GM23248 (cell line): ENCODE results near the gene MSX1. TPM values are rescaled to one million over a fixed set of nuclear protein-coding genes. Genes with fewer than 3 reads are reported as not detected.

Experiments used
- DNase-seq: peaks from one replicate; pipeline ENCODE4 v3.0.0-alpha.2; 2015
- H2AFZ ChIP-seq: fragments of 200-600 bp; sonication (generic); 2 replicates; pipeline ENCODE4 v1.6.1; 2016; ENCODE audit warnings: antibody characterized with exemption
- H3F3A ChIP-seq: fragments of 200-600 bp; sonication (generic); 2 replicates; pipeline ENCODE4 v1.6.1; 2016; ENCODE audit warnings: mild to moderate bottlenecking, antibody characterized with exemption, mixed run types; ENCODE audit not compliant: insufficient read depth
- H3K27ac ChIP-seq: fragments of 200-600 bp; sonication (generic); 2 replicates; pipeline ENCODE4 v1.5.1; 2016; ENCODE audit warnings: mild to moderate bottlenecking
- H3K27me3 ChIP-seq: fragments of 200-600 bp; sonication (generic); replicated peaks from 2 replicates; pipeline ENCODE4 v1.6.1; 2016; ENCODE audit warnings: mild to moderate bottlenecking; ENCODE audit not compliant: insufficient read depth
- H3K36me3 ChIP-seq: fragments of 200-600 bp; sonication (generic); 2 replicates; pipeline ENCODE4 v1.6.1; 2016; ENCODE audit warnings: low read depth, mild to moderate bottlenecking
- H3K4me1 ChIP-seq: fragments of 200-600 bp; sonication (generic); 2 replicates; pipeline ENCODE4 v1.6.1; 2016; ENCODE audit warnings: mild to moderate bottlenecking; ENCODE audit not compliant: insufficient read depth
- H3K4me2 ChIP-seq: fragments of 200-600 bp; sonication (generic); one replicate; pipeline ENCODE4 v1.6.1; 2016; ENCODE audit warnings: mild to moderate bottlenecking; ENCODE audit not compliant: unreplicated experiment
- H3K4me3 ChIP-seq: fragments of 200-600 bp; sonication (generic); 2 replicates; pipeline ENCODE4 v1.5.1; 2016; ENCODE audit warnings: mild to moderate bottlenecking
- H3K79me2 ChIP-seq: fragments of 200-600 bp; sonication (generic); 2 replicates; pipeline ENCODE4 v1.6.1; 2016; ENCODE audit warnings: mild to moderate bottlenecking; ENCODE audit not compliant: insufficient read depth
- H3K9ac ChIP-seq: fragments of 200-600 bp; sonication (generic); 2 replicates; pipeline ENCODE4 v1.6.1; 2016; ENCODE audit warnings: mild to moderate bottlenecking
- H3K9me2 ChIP-seq: fragments of 200-600 bp; sonication (generic); 2 replicates; pipeline ENCODE4 v1.6.1; 2016; ENCODE audit warnings: mixed run types, mild to moderate bottlenecking, moderate library complexity; ENCODE audit not compliant: insufficient read depth
- H3K9me3 ChIP-seq: fragments of 200-600 bp; sonication (generic); one replicate; pipeline ENCODE4 v1.6.1; 2017; ENCODE audit warnings: low read depth
- H4K20me1 ChIP-seq: fragments of 200-600 bp; sonication (generic); 2 replicates; pipeline ENCODE4 v1.6.0; 2016; ENCODE audit not compliant: insufficient read depth
- EZH2 ChIP-seq: fragments of 200-600 bp; sonication (generic); IDR thresholded peaks from 2 replicates; pipeline ENCODE4 v1.6.1; 2018; ENCODE audit warnings: antibody characterized with exemption, mild to moderate bottlenecking; ENCODE audit not compliant: insufficient read depth, poor library complexity, severe bottlenecking
- EZH2phosphoT487 ChIP-seq: fragments of 200-600 bp; sonication (generic); IDR thresholded peaks from 2 replicates; pipeline ENCODE4 v1.6.1; 2018; ENCODE audit warnings: antibody characterized with exemption, moderate library complexity, mild to moderate bottlenecking, low read depth; ENCODE audit not compliant: insufficient read depth
- WGBS, 2 experiments: methylation state at CpG; one replicate each; pipeline ENCODE4 v1.1.6; 2015 to 2017; ENCODE audit warnings: low lambda C conversion rate in 2 of 2, low coverage in 1 of 2; ENCODE audit errors: missing lambda C conversion rate in 2 of 2; 5-methylcytosine and 5-hydroxymethylcytosine counted together
- in situ Hi-C: fragments of 300-500 bp; cut with MboI; formaldehyde crosslinking; loops from 2 replicates; pipeline ENCODE4 v1.15.0; 2020
- polyA plus RNA-seq: library from polyadenylated mRNA; unstranded; fragments of >200 nt; fragmentation: Nextera tagmentation; extraction: Ambion mirVana; gene quantifications from 2 replicates; pipeline ENCODE4 v1.2.1, GENCODE V29; 2016
- total RNA-seq: library from RNA; depleted of rRNA; stranded (reverse); fragments of >200 nt; shearing (Covaris generic); gene quantifications from 2 replicates; pipeline ENCODE4 v1.2.3, GENCODE V29; 2014

MSX1 gene
- total and polyA plus RNA-seq, 2 experiments from 2014 or later: 17.2 to 32.1 TPM

DNA sequence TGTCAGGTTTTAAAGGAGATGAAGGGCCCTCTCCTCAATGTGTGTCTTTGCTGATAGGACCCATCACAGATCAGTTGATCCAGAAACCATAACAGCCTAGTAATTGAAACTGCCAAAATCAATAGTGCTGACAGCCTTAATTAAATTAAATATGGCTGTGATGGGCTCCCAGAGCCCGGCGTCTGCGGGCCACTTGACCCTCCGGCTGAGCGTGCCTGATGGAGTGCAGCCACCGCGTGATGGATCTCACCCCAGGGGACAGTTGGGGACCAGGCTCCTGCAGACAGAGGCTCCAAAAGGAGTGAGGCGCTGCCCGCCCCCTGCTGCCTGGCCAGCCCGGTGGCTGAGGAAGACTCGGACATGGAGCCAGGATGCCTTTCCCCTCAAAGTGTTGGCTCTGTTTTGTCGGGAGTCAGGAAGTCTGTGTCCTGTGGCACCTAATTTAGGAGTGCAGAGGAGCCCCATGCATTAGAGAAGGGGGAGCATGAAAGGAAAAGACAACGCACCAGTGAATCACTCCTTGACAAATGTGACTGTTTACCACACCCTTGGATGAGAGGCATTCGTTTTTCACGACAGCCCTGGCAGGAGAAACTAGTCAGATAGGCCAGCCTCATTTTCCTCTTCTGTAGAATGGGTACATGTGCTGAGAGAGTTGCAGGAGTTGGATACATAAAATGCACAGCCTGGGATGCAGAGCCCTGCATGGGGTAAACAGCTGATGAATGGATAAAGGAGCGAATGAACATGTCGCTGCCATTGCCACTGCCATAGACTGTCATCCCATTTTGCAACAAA, 40.9 kb upstream of the MSX1 start:
- Histone ChIP-seq H2AFZ (no peak overlapping the region), H3F3A (no peaks in the 10 kb centered on the region), H3K79me2 (no peaks in the 10 kb centered on the region), H3K27ac (no peak overlapping the region), H3K4me1 (no peaks in the 10 kb centered on the region), H3K9me3 (no peaks in the 10 kb centered on the region), H3K4me2 (no peak overlapping the region), H3K4me3 (no peak overlapping the region), H3K9ac (no peak overlapping the region), H3K27me3 (peaks cover 2% of the 10 kb centered on the region; the same call in 1 of the 2 replicates), H3K9me2 (no peaks in the 10 kb centered on the region), H4K20me1 (no peaks in the 10 kb centered on the region), H3K36me3 (no peaks in the 10 kb centered on the region)
- TF ChIP-seq EZH2phosphoT487 (no peak), EZH2 (no peak)
- in situ Hi-C loops: no loop called here
- 20 to 25% methylated on average over 16 to 17 of the region's 17 CpGs for WGBS, 2 experiments
- DNase-seq: peak; percentile 27

GRCh38 chr4:4819213-4819606, 40.3 kb upstream of the MSX1 start:
- H3F3A ChIP-seq: no peaks in the 10 kb centered on the region
- in situ Hi-C loops: no loop called here
- H3K9ac ChIP-seq: no peak overlapping the region
- no peak for DNase-seq
- TF ChIP-seq EZH2phosphoT487: no peak
- TF ChIP-seq EZH2: no peak
- H3K79me2 ChIP-seq: no peaks in the 10 kb centered on the region
- no peaks in the 10 kb centered on the region for H3K27me3 ChIP-seq
- WGBS, 2 experiments: 84 to 89% methylated on average over 5 of the region's 5 CpGs
- H2AFZ ChIP-seq: no peak overlapping the region
- no peaks in the 10 kb centered on the region for H3K36me3 ChIP-seq
- H3K4me1 ChIP-seq: no peaks in the 10 kb centered on the region
- H3K9me3 ChIP-seq: no peaks in the 10 kb centered on the region
- no peaks in the 10 kb centered on the region for H4K20me1 ChIP-seq
- no peak overlapping the region for H3K4me3 ChIP-seq
- no peak overlapping the region for H3K27ac ChIP-seq
- no peak overlapping the region for H3K4me2 ChIP-seq
- no peaks in the 10 kb centered on the region for H3K9me2 ChIP-seq

GRCh38 chr4:4820261-4820660, 39.2 kb upstream of the MSX1 start:
- Histone ChIP-seq H3K9me2 (no peaks in the 10 kb centered on the region), H3K27ac (no peak overlapping the region), H3K4me1 (no peaks in the 10 kb centered on the region), H3K9ac (no peak overlapping the region), H3K4me2 (no peak overlapping the region), H3K36me3 (no peaks in the 10 kb centered on the region), H2AFZ (no peak overlapping the region), H3K4me3 (no peak overlapping the region), H3K27me3 (no peaks in the 10 kb centered on the region), H3F3A (no peaks in the 10 kb centered on the region), H4K20me1 (no peaks in the 10 kb centered on the region), H3K9me3 (no peaks in the 10 kb centered on the region), H3K79me2 (no peaks in the 10 kb centered on the region)
- TF ChIP-seq EZH2: no peak
- no peak for TF ChIP-seq EZH2phosphoT487
- no peak for DNase-seq
- in situ Hi-C loops: no loop called here
- 88 to 91% methylated on average over 14 of the region's 14 CpGs for WGBS, 2 experiments

- Histone ChIP-seq H3K9me3 (no peaks in the 10 kb centered on the region), H3K27me3 (no peaks in the 10 kb centered on the region), H3F3A (no peaks in the 10 kb centered on the region), H3K4me3 (no peak overlapping the region), H3K9me2 (no peaks in the 10 kb centered on the region), H4K20me1 (no peaks in the 10 kb centered on the region), H3K36me3 (no peaks in the 10 kb centered on the region), H3K9ac (no peak overlapping the region), H3K4me2 (no peak overlapping the region), H3K27ac (no peak overlapping the region), H2AFZ (no peak overlapping the region), H3K79me2 (no peaks in the 10 kb centered on the region), H3K4me1 (no peaks in the 10 kb centered on the region)
- 58 to 64% methylated on average over 3 of the region's 3 CpGs for WGBS, 2 experiments
- TF ChIP-seq EZH2phosphoT487: no peak
- TF ChIP-seq EZH2: no peak
- no peak for DNase-seq
- in situ Hi-C loops: no loop called here
Measured at GRCh38 chr4:4820739-4821138, 38.7 kb upstream of the MSX1 start.
